ENCODE measurements around the gene WWOX.

- no peak for TF ChIP-seq CTCF (IDR thresholded peaks at IDR 0.05)
- no peak for TF ChIP-seq POLR2A (IDR thresholded peaks at IDR 0.05)
Observed at GRCh38 chr16:79168321-79168720, 1068.9 kb downstream of the WWOX start.

All from right lobe of liver (tissue), 4 donors.